Bronchial smooth muscle cell (primary cell): ENCODE results near the gene KHDC1L. TPM values are rescaled to one million over a fixed set of nuclear protein-coding genes. Genes with fewer than 3 reads are reported as not detected.

Source experiments
- total RNA-seq: library from RNA; depleted of rRNA; stranded (reverse); fragments of >200 nt; gene quantifications from 2 replicates; pipeline ENCODE4 v1.2.1, GENCODE V29; 2014

Gene KHDC1L
- not detected in 2 replicates for total RNA-seq

GRCh38 chr6:73225396-73225795, at the start of gene KHDC1L:
Gene KHDC1L (minus strand): TSS chr6:73225496. CDS start chr6:73225408, 88 bp downstream.

GRCh38 chr6:73262671-73263569, 37.6 kb upstream of the KHDC1L start, which contains the start of gene KHDC1:
Gene KHDC1 (minus strand): TSS chr6:73263196. CDS start chr6:73242517, 20,679 bp downstream.

Other genes with a start within 250 kb of the KHDC1L start
- gene KHDC1, start 37.7 kb upstream of the KHDC1L start, total RNA-seq = 4.6 and 6.0 TPM in 2 replicates
- gene DPPA5, start 128.8 kb upstream of the KHDC1L start, total RNA-seq = not detected in 2 replicates
- gene KHDC3L, start 137.2 kb upstream of the KHDC1L start, total RNA-seq = not detected in 2 replicates
- not detected in 2 replicates for gene OOEP, start 144.4 kb upstream of the KHDC1L start, total RNA-seq
- 0.32 TPM in 1 of 2 replicates, not detected in the other for gene DDX43, start 169.3 kb upstream of the KHDC1L start, total RNA-seq
- 1.5 and 3.2 TPM in 2 replicates for gene CGAS, start 226.8 kb upstream of the KHDC1L start, total RNA-seq
- 24.3 and 40.2 TPM in 2 replicates for gene MTO1, start 236.2 kb upstream of the KHDC1L start, total RNA-seq